Brain microvascular endothelial cell (primary cell): Measurements from ENCODE around the gene KLRG1.

Experiments
- DNase-seq: peaks from one replicate; pipeline ENCODE4 v3.0.0-alpha.2; 2020
- H3K27ac ChIP-seq: fragments of 250-450 bp; sonication (Bioruptor Pico); 2 replicates; pipeline ENCODE4 v1.5.1; 2020; ENCODE audit warnings: mild to moderate bottlenecking, moderate library complexity
- H3K27me3 ChIP-seq: fragments of 250-450 bp; sonication (Bioruptor Pico); replicated peaks from 2 replicates; pipeline ENCODE4 v1.5.1; 2020; ENCODE audit warnings: mild to moderate bottlenecking
- H3K36me3 ChIP-seq: fragments of 250-450 bp; sonication (Bioruptor Pico); replicated peaks from 2 replicates; pipeline ENCODE4 v1.5.1; 2020; ENCODE audit warnings: mild to moderate bottlenecking
- H3K4me3 ChIP-seq: 2 replicates; pipeline ENCODE4 v1.5.1; 2011; ENCODE audit warnings: low read depth, mild to moderate bottlenecking, control low read depth, low read length, moderate library complexity
- in situ Hi-C: cut with HindIII; loops from 2 replicates; pipeline ENCODE4 v1.10.0; 2017; ENCODE audit warnings: low sequenced_read_pairs, low pct_ligation_motif_present
- TF ChIP-seq, protein P1 (sequence below): IDR thresholded peaks from 2 replicates; pipeline ENCODE4 v1.5.1; 2011; ENCODE audit warnings: low read depth, mild to moderate bottlenecking, moderate library complexity, low read length, control low read depth, inconsistent platforms; ENCODE audit errors: missing control alignments

Gene KLRG1

DNA sequence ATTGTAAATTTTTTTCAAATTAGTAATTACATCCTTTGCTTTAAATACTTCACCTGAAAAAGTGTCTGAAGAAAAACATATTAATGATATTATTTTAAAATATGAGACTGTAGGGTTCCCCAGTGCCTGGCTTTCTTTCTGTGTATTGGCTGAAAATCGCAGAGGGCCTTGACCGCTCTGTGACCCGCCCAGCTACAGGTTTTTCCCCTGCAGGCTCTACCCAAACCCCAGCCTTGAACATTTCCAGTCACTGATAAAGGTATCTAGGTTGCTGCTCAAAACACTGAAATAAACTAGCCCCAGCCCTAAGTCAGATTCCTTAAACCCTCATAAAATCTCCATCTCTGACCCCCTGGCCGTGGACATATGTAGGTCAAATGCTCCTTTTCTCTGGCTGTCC is 11.9 kb downstream of the KLRG1 start:
- no peak for DNase-seq
- no peaks in the 10 kb centered on the region for H3K27me3 ChIP-seq
- no peak overlapping the region for H3K4me3 ChIP-seq
- no peak overlapping the region for H3K27ac ChIP-seq
- TF ChIP-seq, protein P1, sequence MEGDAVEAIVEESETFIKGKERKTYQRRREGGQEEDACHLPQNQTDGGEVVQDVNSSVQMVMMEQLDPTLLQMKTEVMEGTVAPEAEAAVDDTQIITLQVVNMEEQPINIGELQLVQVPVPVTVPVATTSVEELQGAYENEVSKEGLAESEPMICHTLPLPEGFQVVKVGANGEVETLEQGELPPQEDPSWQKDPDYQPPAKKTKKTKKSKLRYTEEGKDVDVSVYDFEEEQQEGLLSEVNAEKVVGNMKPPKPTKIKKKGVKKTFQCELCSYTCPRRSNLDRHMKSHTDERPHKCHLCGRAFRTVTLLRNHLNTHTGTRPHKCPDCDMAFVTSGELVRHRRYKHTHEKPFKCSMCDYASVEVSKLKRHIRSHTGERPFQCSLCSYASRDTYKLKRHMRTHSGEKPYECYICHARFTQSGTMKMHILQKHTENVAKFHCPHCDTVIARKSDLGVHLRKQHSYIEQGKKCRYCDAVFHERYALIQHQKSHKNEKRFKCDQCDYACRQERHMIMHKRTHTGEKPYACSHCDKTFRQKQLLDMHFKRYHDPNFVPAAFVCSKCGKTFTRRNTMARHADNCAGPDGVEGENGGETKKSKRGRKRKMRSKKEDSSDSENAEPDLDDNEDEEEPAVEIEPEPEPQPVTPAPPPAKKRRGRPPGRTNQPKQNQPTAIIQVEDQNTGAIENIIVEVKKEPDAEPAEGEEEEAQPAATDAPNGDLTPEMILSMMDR = no peak
- in situ Hi-C loops = no loop called here
- no peaks in the 10 kb centered on the region for H3K36me3 ChIP-seq

DNA sequence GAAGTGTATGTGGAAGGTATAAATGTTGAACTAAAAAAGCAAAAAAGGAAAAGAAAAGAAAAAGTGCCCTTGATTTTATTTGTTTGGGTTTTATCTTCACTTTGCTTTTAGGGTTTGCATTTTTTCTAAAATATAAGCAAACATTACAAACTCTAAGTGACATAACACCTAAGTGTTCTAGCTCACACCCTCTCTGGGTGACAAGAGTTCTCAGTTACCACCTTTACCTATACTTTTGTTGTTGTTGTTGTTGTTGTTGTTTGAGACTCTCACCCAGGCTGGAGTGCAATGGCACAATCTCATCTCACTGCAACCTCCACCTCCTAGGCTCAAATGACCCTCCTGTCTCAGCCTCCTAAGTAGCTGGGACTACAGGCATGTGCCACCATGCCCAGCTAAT is 13.0 kb downstream of the KLRG1 start:
- TF ChIP-seq, protein P1 = no peak
- DNase-seq = no peak

GRCh38 chr12:9022592-9022991 is 33.2 kb downstream of the KLRG1 start:
- no peaks in the 10 kb centered on the region for H3K36me3 ChIP-seq
- no peak overlapping the region for H3K4me3 ChIP-seq
- TF ChIP-seq, protein P1 = no peak
- H3K27me3 ChIP-seq = no peaks in the 10 kb centered on the region
- no peak for DNase-seq
- H3K27ac ChIP-seq = no peak overlapping the region
- in situ Hi-C loops = no loop called here

More for the DNA sequence above, 13.0 kb downstream of the KLRG1 start:
- Histone ChIP-seq H3K36me3 (no peaks in the 10 kb centered on the region), H3K27ac (no peak overlapping the region), H3K27me3 (no peaks in the 10 kb centered on the region), H3K4me3 (no peak overlapping the region)
- in situ Hi-C loops = no loop called here

DNA sequence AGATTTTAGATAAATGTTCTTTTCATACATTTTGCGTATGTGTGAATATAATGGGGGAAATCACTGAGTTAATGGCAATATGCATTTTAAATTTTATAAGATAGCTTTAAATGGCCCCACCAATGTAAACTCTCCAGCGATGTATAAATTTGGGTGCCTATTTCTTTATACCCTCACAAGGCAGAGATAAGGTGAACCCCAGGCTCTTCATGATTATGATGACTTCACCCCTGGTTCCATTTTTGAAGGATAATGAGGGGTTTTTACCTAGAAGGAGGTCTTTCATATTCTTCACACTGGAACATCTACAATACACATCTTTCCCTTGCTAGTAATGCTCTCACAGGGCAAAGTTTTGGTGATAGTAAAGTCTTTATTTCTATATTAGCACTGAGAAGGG is 35.2 kb downstream of the KLRG1 start:
- H3K36me3 ChIP-seq = no peaks in the 10 kb centered on the region
- no peaks in the 10 kb centered on the region for H3K27me3 ChIP-seq
- TF ChIP-seq, protein P1 = no peak
- H3K4me3 ChIP-seq = no peak overlapping the region
- H3K27ac ChIP-seq = no peak overlapping the region
- in situ Hi-C loops = no loop called here
- no peak for DNase-seq

- no peak overlapping the region for H3K27ac ChIP-seq
- DNase-seq = no peak
- in situ Hi-C loops = no loop called here
Measured at GRCh38 chr12:9027161-9028059, 38.1 kb downstream of the KLRG1 start.

More at GRCh38 chr12:9027161-9028059, 38.1 kb downstream of the KLRG1 start:
- TF ChIP-seq, protein P1 = no peak
- H3K4me3 ChIP-seq = no peak overlapping the region
- no peaks in the 10 kb centered on the region for H3K36me3 ChIP-seq
- H3K27me3 ChIP-seq = no peaks in the 10 kb centered on the region
